GM12878 (cell line): ENCODE measurements around the gene DPYSL3. TPM values are rescaled to one million over a fixed set of nuclear protein-coding genes. Genes with fewer than 3 reads are reported as not detected.

Source experiments
- BCL3 ChIP-seq: IDR thresholded peaks from 2 replicates; pipeline ENCODE4 v1.6.1; 2011; ENCODE audit warnings: borderline replicate concordance, low read depth, mild to moderate bottlenecking, moderate library complexity, low read length; ENCODE audit not compliant: insufficient read depth, poor library complexity, severe bottlenecking
- CBX5 ChIP-seq: sonication (generic); IDR thresholded peaks from 2 replicates; pipeline ENCODE4 v1.6.1; 2016; ENCODE audit warnings: low read depth, moderate library complexity, mild to moderate bottlenecking, inconsistent platforms
- IKZF2 ChIP-seq, 2 experiments: fragments of 450-650 bp; IDR thresholded peaks; 2 replicates each; pipeline ENCODE4 v1.6.1; 2017; ENCODE audit warnings: mild to moderate bottlenecking in 2 of 2, moderate library complexity in 2 of 2
- NR2C2 ChIP-seq: IDR thresholded peaks from 2 replicates; pipeline ENCODE4 v1.6.1; 2011; ENCODE audit warnings: borderline replicate concordance, low read depth; ENCODE audit not compliant: control insufficient read depth, insufficient read length
- USF2 ChIP-seq: IDR thresholded peaks from 2 replicates; pipeline ENCODE4 v1.6.1; 2011; ENCODE audit warnings: low read depth, low read length, improper control_type of control experiment, borderline replicate concordance
- polyA plus RNA-seq, 11 experiments: library from polyadenylated mRNA; depleted of rRNA in 4 of 11; unstranded in 6 of 11; stranded (reverse) in 5 of 11; fragments of >200 nt; fragmentation: Nextera tagmentation in 4 of 11; fragmentation: Illumina TruSeq in 1 of 11; extraction: Ambion mirVana in 4 of 11; extraction: Trizol in 1 of 11; gene quantifications; 1 replicate in 1 of 11; 2 replicates in 10 of 11; pipeline versions ENCODE4 v1.2.1 to v1.2.3, GENCODE V29; 2011 to 2016; ENCODE audit warnings: inconsistent platforms in 2 of 11, missing spikeins in 2 of 11, low read depth in 1 of 11
- total RNA-seq, 4 experiments: library from RNA; depleted of rRNA in 3 of 4; stranded (reverse); fragments of >200 nt in 3 of 4; fragmentation: Illumina TruSeq in 1 of 4; extraction: Trizol in 1 of 4; gene quantifications; 2 replicates each; pipeline versions ENCODE4 v1.2.1 to v1.2.3, GENCODE V29; 2013 to 2021
- TF ChIP-seq, protein P1 (sequence below): fragments of 450-650 bp; IDR thresholded peaks from 2 replicates; pipeline ENCODE4 v1.6.1; 2016; ENCODE audit warnings: mild to moderate bottlenecking, moderate library complexity, borderline replicate concordance
- TF ChIP-seq, protein P2 (sequence below): IDR thresholded peaks from 2 replicates; pipeline ENCODE4 v1.6.1; 2012; ENCODE audit warnings: low read depth, low read length, improper control_type of control experiment

The DPYSL3 gene
- total and polyA plus RNA-seq, 10 of the 15 experiments (the other 5 are each of a cell fraction or from before 2014, with no cell fraction given), result 0.08 to 1.5 (median 0.45) TPM; not detected in 1

DNA sequence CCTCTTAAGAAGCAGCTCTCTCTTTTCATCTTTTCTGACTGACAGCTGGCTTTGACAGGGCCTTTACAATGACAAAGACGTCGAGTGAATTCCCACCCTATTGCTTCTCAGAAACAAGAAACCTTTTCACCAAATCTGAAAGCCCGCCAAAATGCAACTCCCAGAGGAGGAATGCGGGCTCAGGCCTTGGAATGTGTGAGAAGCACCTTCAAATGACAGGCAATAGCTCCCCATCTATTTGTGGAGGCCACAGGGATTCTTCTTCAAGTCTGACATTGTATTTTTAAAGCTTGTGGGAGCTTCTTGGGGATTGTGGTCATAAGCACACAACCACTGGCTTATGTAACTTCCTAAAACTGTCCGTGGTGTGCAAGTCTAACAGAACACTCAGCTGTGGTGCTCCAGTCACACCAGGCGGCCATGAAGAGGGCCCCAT lies 72.7 kb downstream of the DPYSL3 start (continued):
- TF ChIP-seq NR2C2 (no peak), CBX5 (no peak), BCL3 (no peak), IKZF2 (IDR thresholded peaks at IDR 0.05) (no peak), USF2 (no peak)
- TF ChIP-seq, protein P1, sequence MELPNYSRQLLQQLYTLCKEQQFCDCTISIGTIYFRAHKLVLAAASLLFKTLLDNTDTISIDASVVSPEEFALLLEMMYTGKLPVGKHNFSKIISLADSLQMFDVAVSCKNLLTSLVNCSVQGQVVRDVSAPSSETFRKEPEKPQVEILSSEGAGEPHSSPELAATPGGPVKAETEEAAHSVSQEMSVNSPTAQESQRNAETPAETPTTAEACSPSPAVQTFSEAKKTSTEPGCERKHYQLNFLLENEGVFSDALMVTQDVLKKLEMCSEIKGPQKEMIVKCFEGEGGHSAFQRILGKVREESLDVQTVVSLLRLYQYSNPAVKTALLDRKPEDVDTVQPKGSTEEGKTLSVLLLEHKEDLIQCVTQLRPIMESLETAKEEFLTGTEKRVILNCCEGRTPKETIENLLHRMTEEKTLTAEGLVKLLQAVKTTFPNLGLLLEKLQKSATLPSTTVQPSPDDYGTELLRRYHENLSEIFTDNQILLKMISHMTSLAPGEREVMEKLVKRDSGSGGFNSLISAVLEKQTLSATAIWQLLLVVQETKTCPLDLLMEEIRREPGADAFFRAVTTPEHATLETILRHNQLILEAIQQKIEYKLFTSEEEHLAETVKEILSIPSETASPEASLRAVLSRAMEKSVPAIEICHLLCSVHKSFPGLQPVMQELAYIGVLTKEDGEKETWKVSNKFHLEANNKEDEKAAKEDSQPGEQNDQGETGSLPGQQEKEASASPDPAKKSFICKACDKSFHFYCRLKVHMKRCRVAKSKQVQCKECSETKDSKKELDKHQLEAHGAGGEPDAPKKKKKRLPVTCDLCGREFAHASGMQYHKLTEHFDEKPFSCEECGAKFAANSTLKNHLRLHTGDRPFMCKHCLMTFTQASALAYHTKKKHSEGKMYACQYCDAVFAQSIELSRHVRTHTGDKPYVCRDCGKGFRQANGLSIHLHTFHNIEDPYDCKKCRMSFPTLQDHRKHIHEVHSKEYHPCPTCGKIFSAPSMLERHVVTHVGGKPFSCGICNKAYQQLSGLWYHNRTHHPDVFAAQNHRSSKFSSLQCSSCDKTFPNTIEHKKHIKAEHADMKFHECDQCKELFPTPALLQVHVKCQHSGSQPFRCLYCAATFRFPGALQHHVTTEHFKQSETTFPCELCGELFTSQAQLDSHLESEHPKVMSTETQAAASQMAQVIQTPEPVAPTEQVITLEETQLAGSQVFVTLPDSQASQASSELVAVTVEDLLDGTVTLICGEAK, result no peak
- TF ChIP-seq, protein P2, sequence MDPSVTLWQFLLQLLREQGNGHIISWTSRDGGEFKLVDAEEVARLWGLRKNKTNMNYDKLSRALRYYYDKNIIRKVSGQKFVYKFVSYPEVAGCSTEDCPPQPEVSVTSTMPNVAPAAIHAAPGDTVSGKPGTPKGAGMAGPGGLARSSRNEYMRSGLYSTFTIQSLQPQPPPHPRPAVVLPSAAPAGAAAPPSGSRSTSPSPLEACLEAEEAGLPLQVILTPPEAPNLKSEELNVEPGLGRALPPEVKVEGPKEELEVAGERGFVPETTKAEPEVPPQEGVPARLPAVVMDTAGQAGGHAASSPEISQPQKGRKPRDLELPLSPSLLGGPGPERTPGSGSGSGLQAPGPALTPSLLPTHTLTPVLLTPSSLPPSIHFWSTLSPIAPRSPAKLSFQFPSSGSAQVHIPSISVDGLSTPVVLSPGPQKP, result no peak
